Putamen (tissue), 1 donor: Measurements from ENCODE around the gene TNFAIP3.

Experiments
- DNase-seq: peaks from one replicate; pipeline ENCODE4 v3.0.0-alpha.2; 2016; ENCODE audit warnings: low spot score

TNFAIP3 gene

GRCh38 chr6:137925141-137925698, 58.2 kb downstream of the TNFAIP3 start:
- no peak for DNase-seq

GRCh38 chr6:137926207-137926731, 59.2 kb downstream of the TNFAIP3 start:
- no peak for DNase-seq

- no peak for DNase-seq
Measured at GRCh38 chr6:137926985-137927384, 59.9 kb downstream of the TNFAIP3 start.

- DNase-seq = no peak
Measured at GRCh38 chr6:137927777-137928218, 60.7 kb downstream of the TNFAIP3 start.

- peak; percentile 25 for DNase-seq
Measured at GRCh38 chr6:137928286-137928685, 61.2 kb downstream of the TNFAIP3 start.

- DNase-seq = no peak
Measured at GRCh38 chr6:137931849-137932465, 64.9 kb downstream of the TNFAIP3 start.
